Calu3 (cell line): ENCODE results near the gene LIMCH1. TPM values are rescaled to one million over a fixed set of nuclear protein-coding genes. Genes with fewer than 3 reads are reported as not detected.
A peak's percentile ranks its signal among the peaks of the same experiment; 100 is the strongest.

Experiments
- BruUV-seq: library from RNA; stranded (reverse); fragments of 400-500 nt; replicated peaks from 2 replicates; lab custom pipeline; 2021; lab: Mats Ljungman, UMichigan
- CTCF ChIA-PET: fragments of 300-600 bp; sonication (Branson Sonifier 250); formaldehyde crosslinking; loops from one replicate; lab custom pipeline; 2022; ENCODE audit warnings: antibody characterized with exemption; lab: Charles Lee
- DNase-seq: peaks from one replicate; pipeline ENCODE4 v3.0.0; 2022
- H3K27ac Mint-ChIP-seq: one replicate; pipeline ENCODE4 v1.8.0; 2022; ENCODE audit warnings: mixed read lengths; ENCODE audit not compliant: unreplicated experiment
- H3K27me3 Mint-ChIP-seq: one replicate; pipeline ENCODE4 v1.8.0; 2022; ENCODE audit warnings: mixed read lengths; ENCODE audit not compliant: unreplicated experiment
- H3K36me3 Mint-ChIP-seq: one replicate; pipeline ENCODE4 v1.8.0; 2022; ENCODE audit warnings: mild to moderate bottlenecking, moderate library complexity, mixed read lengths; ENCODE audit not compliant: insufficient read depth, unreplicated experiment
- H3K4me1 Mint-ChIP-seq: one replicate; pipeline ENCODE4 v1.8.0; 2022; ENCODE audit warnings: mild to moderate bottlenecking, low read depth, mixed read lengths; ENCODE audit not compliant: unreplicated experiment
- H3K4me3 Mint-ChIP-seq: one replicate; pipeline ENCODE4 v1.8.0; 2022; ENCODE audit warnings: mild to moderate bottlenecking, low read depth, moderate library complexity, mixed read lengths; ENCODE audit not compliant: unreplicated experiment
- H3K9me3 Mint-ChIP-seq: one replicate; pipeline ENCODE4 v1.8.0; 2022; ENCODE audit warnings: low read depth, mixed read lengths; ENCODE audit not compliant: unreplicated experiment
- CTCF ChIP-seq: fragments of 200-600 bp; IDR thresholded peaks from one replicate; pipeline ENCODE4 v1.8.0; 2022; ENCODE audit warnings: antibody characterized with exemption; ENCODE audit not compliant: unreplicated experiment
- intact Hi-C: fragments of 100-400 bp; cut with micrococcal nuclease; formaldehyde crosslinking; loops from one replicate; pipeline ENCODE4 v1.10.0; 2022; ENCODE audit not compliant: unreplicated experiment
- total RNA-seq: library from RNA; stranded (reverse); gene quantifications from 2 replicates; pipeline ENCODE4 v1.2.3, GENCODE V29; 2022

LIMCH1 gene
- total RNA-seq, 1 experiment from 2014 or later, result 78.7 TPM

GRCh38 chr4:41514169-41514568 is 23.8 kb upstream of the LIMCH1 start:
- Mint-ChIP-seq H3K9me3 (no peaks in the 10 kb centered on the region), H3K4me1 (peaks cover 8% of the 10 kb centered on the region), H3K4me3 (no peak overlapping the region), H3K27ac (peak overlapping the region; percentile 13), H3K36me3 (no peaks in the 10 kb centered on the region), H3K27me3 (no peaks in the 10 kb centered on the region)
- intact Hi-C loops, result no loop called here
- CTCF ChIA-PET, result no interaction called here
- DNase-seq, result no peak
- BruUV-seq, result no TSS peak
- TF ChIP-seq CTCF, result no peak

- TF ChIP-seq CTCF, result no peak
- Mint-ChIP-seq H3K4me3 (no peak overlapping the region), H3K9me3 (no peaks in the 10 kb centered on the region), H3K36me3 (no peaks in the 10 kb centered on the region), H3K27ac (no peak overlapping the region), H3K4me1 (peaks cover 8% of the 10 kb centered on the region), H3K27me3 (no peaks in the 10 kb centered on the region)
- DNase-seq, result no peak
- no TSS peak for BruUV-seq
- CTCF ChIA-PET, result no interaction called here
- intact Hi-C loops, result no loop called here
Measured at GRCh38 chr4:41514766-41515481, 23.0 kb upstream of the LIMCH1 start.

GRCh38 chr4:41517121-41517520 is 20.8 kb upstream of the LIMCH1 start:
- peaks cover 8% of the 10 kb centered on the region for H3K4me1 Mint-ChIP-seq
- CTCF ChIA-PET, result no interaction called here
- H3K4me3 Mint-ChIP-seq, result no peak overlapping the region
- no peak for TF ChIP-seq CTCF
- no peaks in the 10 kb centered on the region for H3K36me3 Mint-ChIP-seq
- H3K27me3 Mint-ChIP-seq, result no peaks in the 10 kb centered on the region
- no peak for DNase-seq
- no TSS peak for BruUV-seq
- H3K9me3 Mint-ChIP-seq, result no peaks in the 10 kb centered on the region
- H3K27ac Mint-ChIP-seq, result no peak overlapping the region
- intact Hi-C loops, result no loop called here

- CTCF ChIA-PET, result no interaction called here
- DNase-seq, result no peak
- H3K4me3 Mint-ChIP-seq, result no peak overlapping the region
- H3K4me1 Mint-ChIP-seq, result peaks cover 8% of the 10 kb centered on the region
- H3K9me3 Mint-ChIP-seq, result no peaks in the 10 kb centered on the region
- no peak overlapping the region for H3K27ac Mint-ChIP-seq
- H3K27me3 Mint-ChIP-seq, result no peaks in the 10 kb centered on the region
- BruUV-seq, result no TSS peak
- intact Hi-C loops, result no loop called here
- no peak for TF ChIP-seq CTCF
- no peaks in the 10 kb centered on the region for H3K36me3 Mint-ChIP-seq
Measured at GRCh38 chr4:41517747-41518146, 20.2 kb upstream of the LIMCH1 start.
